ENCODE measurements around the gene TTLL3. TPM values are rescaled to one million over a fixed set of nuclear protein-coding genes. Genes with fewer than 3 reads are reported as not detected.

Gene TTLL3
- total and polyA plus RNA-seq, 2 of the 13 experiments (the other 11 are each of a cell fraction or from before 2014, with no cell fraction given): 9.5 to 51.2 TPM

DNA sequence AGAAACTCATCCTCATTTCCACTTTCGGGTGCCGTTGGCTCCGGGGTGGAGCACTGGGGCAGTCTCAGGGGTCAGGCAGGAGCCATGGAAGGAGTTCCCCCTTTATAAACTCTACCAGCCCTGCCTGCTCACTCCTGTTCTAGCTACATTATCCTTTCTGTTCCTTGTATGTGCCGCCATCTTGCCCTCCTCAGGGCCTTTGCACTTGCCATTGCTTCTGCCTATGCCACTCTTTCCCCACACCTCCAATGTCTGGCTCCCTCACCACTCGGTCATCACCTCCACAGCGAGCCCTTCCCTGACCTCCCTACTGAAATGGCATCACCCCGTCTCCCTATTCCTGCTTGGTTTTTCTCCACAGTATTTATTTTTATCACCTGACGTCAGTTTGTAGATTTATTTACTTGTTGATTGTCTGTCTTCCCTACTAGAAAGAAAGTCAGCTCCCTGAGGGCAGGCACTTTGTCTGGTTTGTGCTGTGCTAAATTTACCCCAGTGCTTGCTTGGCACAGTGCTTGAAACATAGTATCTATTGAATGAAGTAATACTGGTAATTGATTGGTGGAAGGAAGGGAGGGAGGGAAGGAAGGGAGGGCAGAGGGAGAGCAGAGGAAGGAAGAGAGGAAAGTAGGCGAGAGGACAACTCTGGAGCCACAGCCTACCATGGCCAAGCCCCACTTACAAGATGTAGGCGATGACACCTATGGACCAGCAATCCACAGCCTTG, 49.1 kb upstream of the TTLL3 start:
- TF ChIP-seq MIXL1 (CRISPR knock-in tag; IDR thresholded peaks at IDR 0.05) (no peak), KLF12 (CRISPR knock-in tag; IDR thresholded peaks at IDR 0.05; ENCODE audit: borderline replicate concordance) (no peak), RBFOX2 (IDR thresholded peaks at IDR 0.05; ENCODE audit: low read depth, low read length) (0 out of 2 replicates have a peak, but pooled peaks have one; percentile 16)
- TF ChIP-seq, protein P1, sequence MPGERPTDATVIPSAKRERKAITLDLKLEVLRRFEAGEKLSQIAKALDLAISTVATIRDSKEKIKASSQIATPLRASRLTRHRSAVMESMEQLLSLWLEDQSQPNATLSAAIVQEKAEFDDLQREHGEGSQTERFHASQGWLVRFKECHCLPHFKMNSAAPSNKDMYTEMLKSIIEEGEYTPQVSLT (CRISPR knock-in tag; IDR thresholded peaks at IDR 0.05; ENCODE audit: borderline replicate concordance, low read depth): no peak
- TF ChIP-seq, protein P2, sequence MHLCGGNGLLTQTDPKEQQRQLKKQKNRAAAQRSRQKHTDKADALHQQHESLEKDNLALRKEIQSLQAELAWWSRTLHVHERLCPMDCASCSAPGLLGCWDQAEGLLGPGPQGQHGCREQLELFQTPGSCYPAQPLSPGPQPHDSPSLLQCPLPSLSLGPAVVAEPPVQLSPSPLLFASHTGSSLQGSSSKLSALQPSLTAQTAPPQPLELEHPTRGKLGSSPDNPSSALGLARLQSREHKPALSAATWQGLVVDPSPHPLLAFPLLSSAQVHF (CRISPR knock-in tag; IDR thresholded peaks at IDR 0.05): no peak

DNA sequence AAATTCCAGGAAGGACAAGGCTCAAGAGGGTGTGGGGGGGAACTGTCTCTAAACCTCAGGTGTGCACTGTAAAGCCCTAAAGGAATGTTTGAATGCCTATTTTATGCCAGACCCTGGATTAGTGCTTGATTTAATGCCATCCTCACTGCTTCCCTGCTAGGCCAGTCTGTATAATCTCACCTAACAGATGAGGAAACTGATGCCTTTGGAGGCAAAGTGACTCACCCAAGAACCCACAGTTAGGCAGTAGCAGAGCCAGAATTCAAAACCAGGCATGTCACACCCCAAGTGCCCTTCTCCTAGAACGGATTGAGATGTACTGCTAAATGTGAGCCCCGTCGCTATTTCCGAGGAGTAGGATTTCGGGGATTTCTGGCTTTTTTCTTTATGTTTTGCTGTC, 48.1 kb upstream of the TTLL3 start:
- POLR2A ChIA-PET: interaction anchor here (3.5 kb wide), 1 partner anchor 12 kb away, joined by 12 read pairs; the partner anchor contains the start of gene OGG1
- TF ChIP-seq HES4 (CRISPR knock-in tag; IDR thresholded peaks at IDR 0.05; ENCODE audit: borderline replicate concordance): no peak
- TF ChIP-seq, protein P3, sequence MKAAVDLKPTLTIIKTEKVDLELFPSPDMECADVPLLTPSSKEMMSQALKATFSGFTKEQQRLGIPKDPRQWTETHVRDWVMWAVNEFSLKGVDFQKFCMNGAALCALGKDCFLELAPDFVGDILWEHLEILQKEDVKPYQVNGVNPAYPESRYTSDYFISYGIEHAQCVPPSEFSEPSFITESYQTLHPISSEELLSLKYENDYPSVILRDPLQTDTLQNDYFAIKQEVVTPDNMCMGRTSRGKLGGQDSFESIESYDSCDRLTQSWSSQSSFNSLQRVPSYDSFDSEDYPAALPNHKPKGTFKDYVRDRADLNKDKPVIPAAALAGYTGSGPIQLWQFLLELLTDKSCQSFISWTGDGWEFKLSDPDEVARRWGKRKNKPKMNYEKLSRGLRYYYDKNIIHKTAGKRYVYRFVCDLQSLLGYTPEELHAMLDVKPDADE (CRISPR knock-in tag; IDR thresholded peaks at IDR 0.05): no peak
- 0 out of 2 replicates have a peak, but pooled peaks have one; percentile 40 for TF ChIP-seq POLR2G (IDR thresholded peaks at IDR 0.05; ENCODE audit: low read depth, low read length)
- peak in 1 of 2 experiments; percentile 32; a peak in 1 of 4 replicates for TF ChIP-seq POLR2A (IDR thresholded peaks at IDR 0.05; ENCODE audit: insufficient read depth in 1 of 2, low read depth in 2 of 2, low read length in 2 of 2)
- TF ChIP-seq, protein P4, sequence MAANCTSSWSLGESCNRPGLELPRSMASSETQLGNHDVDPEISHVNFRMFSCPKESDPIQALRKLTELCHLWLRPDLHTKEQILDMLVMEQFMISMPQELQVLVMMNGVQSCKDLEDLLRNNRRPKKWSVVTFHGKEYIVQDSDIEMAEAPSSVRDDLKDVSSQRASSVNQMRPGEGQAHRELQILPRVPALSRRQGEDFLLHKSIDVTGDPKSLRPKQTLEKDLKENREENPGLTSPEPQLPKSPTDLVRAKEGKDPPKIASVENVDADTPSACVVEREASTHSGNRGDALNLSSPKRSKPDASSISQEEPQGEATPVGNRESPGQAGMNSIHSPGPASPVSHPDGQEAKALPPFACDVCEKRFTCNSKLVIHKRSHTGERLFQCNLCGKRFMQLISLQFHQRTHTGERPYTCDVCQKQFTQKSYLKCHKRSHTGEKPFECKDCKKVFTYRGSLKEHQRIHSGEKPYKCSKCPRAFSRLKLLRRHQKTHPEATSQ (CRISPR knock-in tag; IDR thresholded peaks at IDR 0.05; ENCODE audit: borderline replicate concordance): no peak
- no peak for TF ChIP-seq ZNF326 (CRISPR knock-in tag; IDR thresholded peaks at IDR 0.05; ENCODE audit: borderline replicate concordance)
- no peak for TF ChIP-seq ZFY (CRISPR knock-in tag; IDR thresholded peaks at IDR 0.05)
- TF ChIP-seq FLYWCH1 (CRISPR knock-in tag; IDR thresholded peaks at IDR 0.05): no peak
- no peak for TF ChIP-seq KDM5B (CRISPR knock-in tag; IDR thresholded peaks at IDR 0.05; ENCODE audit: borderline replicate concordance)

More for the DNA sequence above, 49.1 kb upstream of the TTLL3 start:
- in situ Hi-C loops (cut with HindIII; ENCODE audit: extremely low pct_ligation_motif_present, low pct_unique_long_range_greater_than_20kb): no loop called here
- Histone ChIP-seq H3K36me3 (replicated peaks in 1 of 2; ENCODE audit: control insufficient read depth in 1 of 2, insufficient read depth in 2 of 2, low read length in 2 of 2) (peaks cover 6 to 68% of the 10 kb centered on the region in 2 experiments), H3K79me2 (ENCODE audit: insufficient read depth, low read length) (no peaks in the 10 kb centered on the region), H3K27me3 (ENCODE audit: control insufficient read depth in 1 of 2, insufficient read depth in 2 of 2, low read length in 2 of 2) (no peaks in the 10 kb centered on the region), H3K9ac (ENCODE audit: insufficient read depth, low read depth, low read length) (no peak overlapping the region), H3K9me3 (ENCODE audit: low read length) (no peaks in the 10 kb centered on the region), H3K27ac (ENCODE audit: extremely low read length, insufficient read depth, low read length) (no peak overlapping the region), H3K4me1 (ENCODE audit: insufficient read depth, low read length) (no peaks in the 10 kb centered on the region), H4K20me1 (ENCODE audit: insufficient read depth, low read length) (no peaks in the 10 kb centered on the region), H3K4me2 (ENCODE audit: low read depth, low read length) (no peak overlapping the region), H3K4me3 (replicated peaks in 1 of 3; ENCODE audit: insufficient read depth in 1 of 3, low read depth in 2 of 3, low read length in 3 of 3) (no peak overlapping the region), H2AFZ (ENCODE audit: low read length) (no peak overlapping the region)
- DNase-seq (ENCODE audit: low spot score) (no peak), ATAC-seq (no peak), FAIRE-seq (no peak)
- intact Hi-C loops (cut with micrococcal nuclease; ENCODE audit: unreplicated experiment): no loop called here
- ChIA-PET POLR2A (interaction anchor here (3.5 kb wide), 1 partner anchor 11 kb away, joined by 12 read pairs; the partner anchor contains the start of gene OGG1), CTCF (ENCODE audit: low intra/inter-chr PET ratio, low total read pairs) (no interaction called here)
- TSS peak; percentile 27 for BruUV-seq (replicated peaks)
- 95% methylated on average over 10 of the region's 10 CpGs for WGBS (ENCODE audit: low lambda C conversion rate)

More for the DNA sequence above, 48.1 kb upstream of the TTLL3 start:
- FAIRE-seq: no peak
- Histone ChIP-seq H3K27me3 (ENCODE audit: control insufficient read depth in 1 of 2, insufficient read depth in 2 of 2, low read length in 2 of 2) (no peaks in the 10 kb centered on the region), H3K36me3 (replicated peaks in 1 of 2; ENCODE audit: control insufficient read depth in 1 of 2, insufficient read depth in 2 of 2, low read length in 2 of 2) (peaks cover 6 to 60% of the 10 kb centered on the region in 2 experiments), H3K9me3 (ENCODE audit: low read length) (no peaks in the 10 kb centered on the region), H3K27ac (ENCODE audit: extremely low read length, insufficient read depth, low read length) (no peak overlapping the region), H3K4me1 (ENCODE audit: insufficient read depth, low read length) (no peaks in the 10 kb centered on the region), H3K4me3 (replicated peaks in 1 of 3; ENCODE audit: insufficient read depth in 1 of 3, low read depth in 2 of 3, low read length in 3 of 3) (no peak overlapping the region), H3K79me2 (ENCODE audit: insufficient read depth, low read length) (no peaks in the 10 kb centered on the region), H2AFZ (ENCODE audit: low read length) (no peak overlapping the region), H4K20me1 (ENCODE audit: insufficient read depth, low read length) (no peaks in the 10 kb centered on the region), H3K4me2 (ENCODE audit: low read depth, low read length) (no peak overlapping the region), H3K9ac (ENCODE audit: insufficient read depth, low read depth, low read length) (no peak overlapping the region)
- 97% methylated on average over 5 of the region's 5 CpGs for WGBS (ENCODE audit: low lambda C conversion rate)
- in situ Hi-C loops (cut with HindIII; ENCODE audit: extremely low pct_ligation_motif_present, low pct_unique_long_range_greater_than_20kb) (no loop called here), intact Hi-C loops (cut with micrococcal nuclease; ENCODE audit: unreplicated experiment) (no loop called here)
- CTCF ChIA-PET (ENCODE audit: low intra/inter-chr PET ratio, low total read pairs): no interaction called here
- BruUV-seq (replicated peaks): TSS peak; percentile 14
- no peak for DNase-seq (ENCODE audit: low spot score)
- no peak for ATAC-seq

All from HepG2 (cell line).